GM19238 (cell line): ENCODE results near the gene TDRD3.

ENCODE experiments used
- DNase-seq: peaks from one replicate; pipeline ENCODE4 v3.0.0; 2011; ENCODE audit warnings: low spot score; ENCODE audit not compliant: insufficient read length

The TDRD3 gene

DNA sequence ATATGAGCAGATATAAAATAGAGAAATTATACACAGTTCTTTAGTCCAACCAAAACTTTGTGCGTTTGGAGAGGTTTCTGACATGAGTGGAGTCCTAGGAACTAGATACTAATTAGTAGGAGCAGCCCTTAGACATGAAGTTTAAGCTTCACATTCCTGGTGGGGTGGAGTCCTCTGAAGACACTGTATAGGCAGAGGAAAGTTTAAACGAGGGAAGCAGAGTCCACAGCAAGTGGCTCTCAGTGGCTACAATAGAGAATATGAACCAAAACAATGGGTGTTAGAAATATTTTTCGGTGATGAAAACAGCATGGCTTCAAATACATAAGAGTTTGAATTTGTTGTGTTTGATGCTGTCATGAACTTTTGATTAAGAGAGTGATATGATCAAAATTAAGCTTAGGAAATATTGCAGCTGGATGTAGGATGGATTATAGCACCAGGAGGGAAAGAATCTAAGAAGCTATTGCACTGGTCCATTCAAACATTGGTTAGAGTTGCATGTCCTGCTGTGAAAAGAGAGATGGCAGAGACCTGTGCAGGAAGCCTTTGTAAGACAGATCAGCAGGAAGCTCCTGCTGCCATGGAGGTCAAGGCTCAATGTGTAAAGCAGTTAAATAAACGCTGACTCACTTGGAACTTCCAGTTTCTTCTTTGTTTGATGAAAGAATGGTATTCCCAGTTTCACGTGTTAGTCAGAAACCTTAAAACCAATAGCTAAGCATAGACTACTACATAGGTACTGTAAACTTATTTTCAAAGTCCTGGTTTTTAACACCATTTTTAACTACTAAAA lies 175.2 kb downstream of the TDRD3 start:
- no peak for DNase-seq

DNA sequence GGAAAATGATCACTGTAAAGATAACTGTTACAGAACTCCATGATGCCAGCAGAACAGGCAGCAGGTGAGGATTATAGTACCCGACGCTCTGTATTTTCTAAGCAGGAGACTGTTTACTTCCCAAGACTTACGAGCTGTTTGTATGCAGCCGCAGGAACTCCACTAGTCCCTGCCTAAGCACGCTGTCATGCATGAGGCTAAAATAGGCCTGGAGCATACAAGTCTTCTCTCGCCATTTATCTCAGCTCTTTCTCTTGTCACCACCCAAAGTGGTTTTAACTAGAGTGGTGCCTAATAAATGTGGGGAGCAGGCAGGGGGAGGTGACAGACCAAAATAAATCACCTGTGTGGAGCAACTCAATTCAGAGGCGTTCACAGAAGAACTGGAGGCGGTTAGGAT lies 175.8 kb downstream of the TDRD3 start:
- no peak for DNase-seq

DNA sequence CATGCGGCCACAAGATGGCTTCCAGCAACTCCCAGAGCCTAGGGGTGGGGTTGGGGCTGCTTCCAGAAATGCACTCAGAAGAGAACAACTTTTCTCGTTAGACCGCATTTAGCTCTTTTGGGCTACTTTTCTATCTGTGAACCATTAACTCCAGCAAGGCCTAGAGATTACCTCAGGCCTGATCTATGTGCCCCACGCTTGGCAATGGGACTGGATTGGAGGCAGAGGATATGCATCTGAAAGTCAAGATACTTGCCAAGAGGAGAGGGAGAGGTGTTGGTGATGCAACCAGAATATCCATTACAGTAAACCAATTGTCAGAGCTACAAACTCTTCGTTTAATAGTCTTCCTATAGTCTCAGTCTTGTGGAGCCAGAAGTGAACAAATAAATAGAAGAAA lies 177.7 kb downstream of the TDRD3 start:
- DNase-seq, result no peak

DNA sequence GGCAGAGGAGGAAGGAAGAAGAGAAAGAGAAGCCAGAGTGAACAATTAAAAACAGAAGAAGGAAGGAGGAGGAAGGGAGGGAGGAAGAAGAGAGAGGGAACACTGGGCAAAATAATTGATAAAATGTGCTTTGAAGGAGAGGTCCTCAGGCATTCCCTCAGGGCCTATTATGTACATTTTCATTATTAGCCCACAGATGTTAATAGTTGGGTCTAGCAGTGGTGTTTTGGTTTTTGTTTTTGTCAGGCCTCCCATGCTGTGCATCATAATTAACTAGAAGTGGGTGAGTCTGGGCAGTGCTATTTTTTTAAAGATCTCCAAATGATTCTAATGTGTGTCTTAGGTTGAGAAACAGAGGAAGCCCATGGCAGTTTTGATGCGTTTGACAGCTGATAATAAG lies 178.1 kb downstream of the TDRD3 start:
- no peak for DNase-seq

DNA sequence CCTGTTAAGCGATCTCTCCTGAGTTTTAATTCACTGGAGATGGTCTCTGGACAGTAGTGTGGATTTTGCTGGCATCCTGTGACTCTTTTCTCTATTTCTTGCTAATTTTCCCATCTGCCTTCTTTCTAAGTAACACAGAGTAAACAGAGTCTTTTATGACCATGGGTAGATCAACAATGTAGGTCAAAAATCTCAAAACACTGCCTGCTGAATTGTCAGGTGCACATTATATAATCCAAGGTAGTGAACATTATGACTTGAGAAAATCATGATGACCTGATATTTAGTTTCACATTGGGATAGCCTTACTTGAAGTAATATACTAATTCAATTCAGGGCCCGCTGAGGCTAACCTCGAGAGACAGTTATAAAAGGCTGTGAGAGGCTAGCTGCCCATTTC lies 180.7 kb downstream of the TDRD3 start:
- DNase-seq, result no peak

DNA sequence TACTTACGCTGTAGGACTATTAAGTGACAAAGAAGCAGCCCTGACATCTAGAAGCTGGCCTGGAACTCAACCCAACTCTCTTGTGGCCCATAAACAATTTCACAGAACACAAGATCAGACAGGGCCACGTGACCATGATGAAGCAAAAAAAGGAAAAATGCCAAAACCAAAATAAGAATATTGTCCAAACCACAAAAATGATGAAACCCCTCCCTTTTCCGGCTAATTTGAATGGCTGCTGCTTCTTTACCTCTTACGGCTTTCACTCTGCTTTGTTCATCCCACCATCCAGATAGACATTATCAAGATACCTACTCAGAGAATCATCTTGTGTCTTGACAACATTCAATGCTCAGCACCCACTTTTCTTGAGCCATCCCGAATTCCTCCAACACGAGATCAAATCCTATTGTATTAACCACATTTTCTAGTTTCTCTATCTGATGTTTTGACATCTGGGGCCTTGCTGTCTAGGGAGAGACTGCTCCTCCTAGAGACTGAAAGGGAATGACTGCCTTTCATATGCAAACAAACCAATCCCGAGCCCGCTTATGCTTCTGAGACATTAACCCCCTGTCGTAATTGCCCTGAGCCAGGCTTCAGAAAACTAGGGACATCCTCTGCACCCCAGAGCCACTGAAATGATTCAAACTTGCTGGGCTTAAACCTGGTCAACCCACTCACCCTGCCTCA lies 186.3 kb downstream of the TDRD3 start:
- no peak for DNase-seq

DNA sequence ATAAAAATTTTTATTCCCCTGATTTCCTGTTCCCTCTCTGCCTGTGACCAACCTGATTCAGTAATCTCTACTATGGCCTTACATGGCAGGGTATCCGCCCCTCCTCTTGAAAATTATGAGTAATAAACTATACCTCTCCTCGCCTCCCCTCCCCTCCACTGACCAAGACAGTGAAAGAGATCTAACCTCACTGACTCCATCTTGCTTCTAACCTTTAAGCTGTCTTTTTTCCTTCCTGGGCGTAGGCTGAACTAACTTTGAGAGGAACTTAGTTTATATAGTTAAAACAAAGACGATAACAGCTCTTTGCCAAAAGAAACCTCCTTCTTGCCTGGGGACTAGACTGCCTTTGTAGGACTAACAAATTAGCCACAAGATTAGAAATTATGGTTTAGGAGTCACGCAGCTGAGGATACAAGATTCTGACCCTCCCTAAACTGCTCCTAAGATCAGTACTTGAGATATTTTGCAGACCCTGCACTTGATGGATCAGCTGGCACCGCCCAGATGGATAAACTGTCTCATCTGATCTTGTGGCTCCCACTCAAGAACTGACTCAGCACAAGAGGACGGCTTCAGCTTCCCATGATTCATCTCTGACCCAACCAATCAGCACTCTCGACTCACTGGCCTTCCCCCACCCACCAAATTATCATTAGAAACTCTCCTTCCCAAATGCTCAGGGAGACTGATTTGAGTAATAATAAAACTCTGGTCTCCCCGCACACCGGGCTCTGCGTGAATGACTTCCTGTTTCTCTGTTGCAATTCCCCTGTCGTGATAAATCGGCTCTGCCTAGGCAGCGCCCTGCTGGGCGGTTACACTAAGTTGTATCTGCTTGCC lies 187.1 kb downstream of the TDRD3 start:
- DNase-seq, result no peak

DNA sequence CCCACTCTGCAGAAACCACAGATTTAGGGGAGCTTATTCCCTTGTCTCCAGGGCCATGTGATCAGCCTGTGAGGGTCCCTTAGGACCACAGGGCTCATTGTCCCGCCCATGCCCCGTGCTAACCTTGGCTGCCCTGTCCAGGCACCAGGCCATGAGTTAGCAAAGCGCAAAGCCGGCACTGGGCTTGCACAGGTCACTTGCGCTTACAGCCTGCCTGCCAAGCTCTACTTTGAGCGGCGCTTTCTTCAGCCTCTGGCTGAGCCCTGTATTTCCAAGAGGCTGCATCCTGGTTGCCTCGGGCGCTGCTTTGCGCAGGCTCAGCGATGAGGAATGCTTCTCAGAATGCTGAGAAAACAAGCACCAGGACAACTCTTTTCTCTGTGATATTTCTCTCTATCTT lies 188.0 kb downstream of the TDRD3 start:
- DNase-seq, result no peak

DNA sequence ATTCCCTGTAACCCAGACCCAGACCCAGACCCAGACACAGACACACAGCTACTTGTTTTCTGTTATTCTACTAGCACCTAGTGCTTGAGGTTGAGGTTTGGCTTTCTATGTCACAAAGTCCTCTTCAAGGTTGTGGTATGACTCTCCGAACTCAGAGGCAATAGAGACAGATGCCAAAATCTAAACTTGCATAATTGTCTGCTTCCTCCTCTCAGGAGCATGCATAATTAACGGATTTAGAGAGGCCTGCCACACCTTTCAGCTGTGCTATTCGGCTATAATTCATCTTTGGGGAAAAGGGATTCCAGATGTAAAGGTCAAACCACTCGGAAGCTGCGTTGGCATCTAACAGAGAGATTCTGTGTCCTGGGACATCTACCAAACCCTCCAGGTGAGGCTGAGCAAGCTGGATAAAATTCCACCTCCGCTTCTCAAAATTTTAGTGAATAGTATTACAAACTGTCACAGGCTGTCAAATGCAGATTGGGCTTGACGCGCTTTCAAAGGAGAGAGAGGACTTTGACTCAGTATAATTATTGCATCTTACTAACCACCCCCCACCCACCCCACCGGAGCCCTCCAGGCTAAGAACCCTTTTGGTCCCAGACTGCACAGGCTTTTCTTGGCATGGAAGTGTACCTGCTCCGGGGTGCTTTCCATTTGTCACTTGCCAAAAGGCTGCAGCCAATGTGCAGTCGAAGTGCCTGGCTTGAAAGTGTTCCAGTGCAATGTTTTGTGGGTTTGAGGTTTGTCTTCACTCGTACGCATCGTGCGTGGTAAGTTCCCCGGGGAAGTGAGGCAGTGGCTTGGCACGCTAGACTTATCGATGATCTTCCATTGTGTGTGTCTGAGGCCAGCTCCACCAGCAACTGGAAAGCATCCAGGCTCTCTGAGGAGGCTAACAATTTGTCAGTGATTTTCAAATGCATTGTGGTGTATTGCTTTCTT lies 194.1 kb downstream of the TDRD3 start:
- DNase-seq, result no peak

DNA sequence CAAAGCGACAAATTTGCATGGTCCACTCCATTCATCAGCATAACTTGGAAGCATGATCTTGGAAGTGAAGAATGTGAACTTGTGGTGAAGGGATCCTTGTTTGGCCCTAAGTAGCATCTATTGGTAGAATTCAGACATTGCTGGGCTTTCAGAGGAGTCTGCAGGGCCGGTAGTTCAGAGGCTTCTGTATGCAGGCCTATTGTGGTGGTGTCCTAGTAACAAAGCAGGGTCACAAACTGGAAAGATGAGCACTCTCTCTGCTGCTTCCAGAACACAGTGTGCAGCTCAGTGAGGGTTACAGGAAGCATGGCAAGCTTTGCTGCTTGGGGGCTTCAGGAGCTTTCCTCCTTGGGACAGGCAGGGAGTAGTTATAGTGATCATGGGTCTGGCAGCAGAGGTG lies 206.0 kb downstream of the TDRD3 start:
- no peak for DNase-seq

DNA sequence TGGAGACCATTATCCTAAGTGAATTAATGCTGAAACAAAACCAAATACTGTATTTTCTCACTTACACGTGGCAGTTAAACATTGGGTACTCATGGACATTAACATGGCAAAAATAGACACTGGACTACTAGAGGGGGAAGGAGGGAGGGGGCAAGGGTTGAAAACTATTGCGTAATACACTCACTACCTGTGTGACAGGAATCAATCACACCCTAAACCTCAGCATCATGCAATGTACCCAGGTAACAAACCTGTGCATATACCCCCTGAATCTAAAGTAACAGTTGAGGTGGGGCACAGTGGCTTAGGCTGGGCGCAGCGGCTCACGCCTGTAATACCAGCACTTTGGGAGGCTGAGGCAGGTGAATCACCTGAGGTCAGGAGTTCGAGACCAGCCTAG lies 207.0 kb downstream of the TDRD3 start:
- DNase-seq, result no peak

DNA sequence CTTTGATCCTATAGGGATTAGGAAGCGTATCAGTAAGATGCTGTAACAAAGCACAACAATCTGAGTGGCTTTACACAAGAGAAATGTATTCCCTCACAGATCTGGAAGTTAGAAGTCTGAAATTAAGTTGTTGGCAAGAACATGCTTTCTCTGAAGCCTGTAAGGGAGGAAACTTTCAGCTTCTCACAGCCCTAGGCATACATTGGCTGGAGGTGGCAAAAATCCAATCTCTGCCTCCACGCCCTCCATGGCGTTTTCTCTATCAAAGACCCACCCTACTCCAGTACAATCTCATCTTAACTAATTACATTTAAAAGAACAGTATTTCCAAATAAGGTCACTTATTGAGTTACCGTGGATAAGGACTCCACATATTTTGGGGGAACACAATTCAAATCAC lies 211.9 kb downstream of the TDRD3 start:
- DNase-seq, result no peak

DNA sequence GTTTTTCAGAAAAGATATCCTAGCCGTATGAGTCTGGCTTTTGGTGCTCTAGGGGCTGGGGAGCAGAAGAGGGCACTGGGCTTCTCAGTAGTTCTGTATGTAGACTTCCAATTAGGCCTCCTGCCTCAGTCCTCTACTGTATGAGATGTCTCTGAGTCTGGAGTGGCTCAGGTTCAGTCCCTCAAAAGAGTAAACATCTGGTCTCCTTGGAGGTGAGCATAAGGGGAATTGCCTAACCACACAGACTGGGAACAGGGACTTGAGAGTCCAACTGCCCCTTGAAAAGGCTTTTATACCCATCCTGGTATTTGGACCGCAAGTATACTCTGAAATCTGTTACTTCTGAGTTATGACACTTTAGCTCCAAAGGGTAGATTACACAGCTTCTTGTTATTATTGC lies 214.5 kb downstream of the TDRD3 start:
- DNase-seq, result no peak

DNA sequence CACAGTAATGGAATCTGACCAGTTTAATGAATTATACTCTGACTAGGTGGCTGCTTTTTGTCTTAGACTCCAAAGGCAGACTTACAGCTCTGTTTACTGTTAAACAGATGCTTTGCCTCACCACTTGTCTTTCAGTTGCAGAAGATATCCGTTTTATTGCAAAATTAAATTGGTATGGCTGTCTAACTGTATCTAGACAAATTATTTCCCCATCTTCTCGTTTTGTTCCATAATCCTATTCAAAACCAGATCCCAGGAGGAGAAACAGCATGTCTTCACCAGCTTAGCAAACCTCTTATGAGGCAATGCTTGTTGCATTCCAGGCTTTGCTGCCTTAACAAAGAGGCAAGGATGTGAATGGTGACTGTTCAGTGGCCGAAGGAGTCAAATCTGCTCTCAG lies 215.6 kb downstream of the TDRD3 start:
- no peak for DNase-seq

DNA sequence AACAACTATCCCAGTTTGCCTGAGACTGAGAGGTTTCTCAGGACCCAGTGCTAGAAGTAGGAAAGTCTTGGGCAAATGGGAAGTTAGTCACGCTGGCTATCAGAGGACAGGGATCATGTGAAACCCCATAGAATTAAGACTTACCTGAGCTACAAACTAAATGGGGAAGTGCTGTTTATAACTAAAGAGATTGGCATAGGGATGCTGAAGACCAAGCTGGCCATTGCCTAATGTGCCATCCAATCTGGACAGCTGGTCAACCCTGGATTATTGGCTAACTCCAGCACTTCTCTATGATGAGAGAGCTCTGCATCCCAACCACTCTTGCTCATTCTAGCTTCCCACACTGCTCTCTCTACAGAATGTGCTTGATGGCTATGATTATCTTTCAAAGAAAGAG lies 216.1 kb downstream of the TDRD3 start:
- DNase-seq, result no peak

DNA sequence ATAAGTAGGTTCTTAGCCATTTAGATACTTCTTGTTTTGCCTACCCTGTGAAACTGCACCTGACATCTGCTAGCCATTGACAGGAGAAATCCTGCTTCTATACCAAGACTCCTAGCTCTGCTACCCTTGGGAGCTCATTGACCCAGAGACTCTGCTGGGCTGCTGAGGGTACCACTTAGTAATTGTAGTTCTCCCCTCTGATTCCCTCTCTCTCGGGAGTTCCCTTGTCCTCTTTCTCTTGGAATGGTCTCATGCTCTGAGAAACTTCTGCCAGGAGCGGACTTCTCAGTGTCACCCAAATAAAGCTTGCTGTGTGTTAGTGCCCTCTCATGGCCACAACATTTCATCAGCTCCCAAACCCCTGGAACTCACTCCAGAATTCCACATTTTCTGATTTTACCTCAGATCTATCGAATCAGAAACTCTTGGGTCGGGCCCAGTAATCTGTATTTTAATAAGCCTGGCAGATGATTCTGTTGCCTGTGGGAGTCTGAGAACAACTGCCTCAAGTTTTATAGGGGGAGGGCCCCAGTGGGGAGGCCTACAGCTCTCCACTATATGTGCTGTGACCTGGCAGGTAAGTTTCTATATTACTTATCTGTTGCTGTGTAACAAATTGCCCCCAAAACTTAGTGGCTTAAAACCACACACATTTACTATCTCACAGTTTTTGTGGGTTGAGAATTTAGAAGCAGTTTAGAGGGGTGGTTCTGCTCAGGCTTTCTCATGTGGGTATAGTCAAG lies 221.1 kb downstream of the TDRD3 start:
- DNase-seq, result no peak

DNA sequence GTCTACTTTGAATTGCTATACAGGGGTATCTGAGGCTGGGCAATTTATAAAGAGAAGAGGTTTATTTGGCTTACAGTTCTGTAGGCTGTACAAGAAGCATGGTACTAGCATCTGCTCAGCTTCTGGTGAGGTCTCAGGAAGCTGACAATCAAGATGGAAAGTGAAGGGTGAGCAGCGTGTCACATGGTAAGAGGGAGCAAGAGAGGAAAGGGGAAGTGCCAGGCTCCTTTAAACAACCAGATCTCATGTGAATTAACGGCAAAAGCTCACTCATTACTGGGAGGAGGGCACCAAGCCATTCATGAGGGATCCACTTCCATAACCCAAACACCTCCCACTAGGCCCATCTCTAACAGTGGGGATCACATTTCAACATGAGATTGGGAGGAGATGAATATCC lies 222.4 kb downstream of the TDRD3 start:
- DNase-seq, result no peak

DNA sequence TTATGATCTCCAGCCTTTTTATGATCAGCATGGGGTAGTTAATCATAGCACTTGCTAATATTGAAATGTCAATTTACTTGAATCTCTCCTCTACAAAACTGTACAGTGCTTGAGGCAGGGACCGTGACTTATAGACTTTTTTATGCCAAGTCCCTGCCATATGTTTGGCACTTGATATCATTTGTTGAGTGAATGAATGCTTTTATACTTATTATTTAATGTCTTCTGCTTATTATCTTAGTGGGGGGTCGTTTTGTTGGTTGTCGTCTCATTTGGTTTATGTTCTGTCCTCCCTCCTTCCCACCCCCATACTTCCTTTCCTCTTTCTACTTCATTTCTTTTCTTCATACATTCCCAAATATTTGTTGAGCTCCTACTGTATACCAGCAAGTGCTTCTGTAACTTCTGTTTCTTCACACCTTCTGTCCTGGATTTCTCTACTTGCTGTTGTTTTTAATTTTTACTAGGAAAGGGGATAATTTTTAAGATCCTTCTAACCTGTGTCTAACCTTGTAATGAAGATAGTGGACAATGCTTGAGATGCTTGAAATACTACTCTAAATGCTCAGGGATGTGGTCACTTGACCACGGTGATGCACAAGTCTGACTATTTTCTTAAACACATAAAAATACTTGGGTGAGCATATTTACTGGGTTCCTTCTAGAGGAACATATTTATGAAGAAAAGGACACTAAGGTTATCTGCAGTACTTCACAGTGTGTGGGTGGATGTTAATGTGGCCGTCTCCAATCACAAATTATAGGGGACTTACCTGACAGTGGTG lies 223.8 kb downstream of the TDRD3 start:
- no peak for DNase-seq

DNA sequence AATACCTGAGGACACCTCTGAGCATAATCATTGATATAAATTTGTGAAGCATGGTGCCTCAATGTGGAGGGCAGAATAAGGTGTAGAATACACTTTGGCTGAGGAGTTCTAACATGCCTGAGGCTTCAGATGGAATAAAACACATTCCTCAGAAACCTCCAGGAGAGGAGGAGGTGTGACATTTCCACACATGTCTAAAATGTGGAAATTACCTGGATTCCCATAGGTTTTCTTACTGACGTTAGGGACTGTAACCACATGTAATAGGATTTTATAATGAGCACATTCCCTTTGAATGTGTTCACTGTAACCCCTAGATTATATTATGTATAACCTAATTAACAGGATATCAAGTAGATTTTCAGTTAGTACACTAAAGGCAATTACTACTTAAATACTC lies 226.1 kb downstream of the TDRD3 start:
- DNase-seq, result no peak
